ENCODE measurements around the gene KLHL22. TPM values are rescaled to one million over a fixed set of nuclear protein-coding genes. Genes with fewer than 3 reads are reported as not detected.
"Not testable (repeated sequence)": the region's sequence is repeated elsewhere in the genome, so short reads cannot be mapped to it uniquely, and the experiment has no call there.

KLHL22 gene
- total RNA-seq, 2 donors from 2014 or later, result 18.0 to 20.2 TPM

- DNase-seq (ENCODE audit: low spot score in 2 of 2) (no peak), ATAC-seq (no peak)
- no peaks in the 10 kb centered on the region for H3K36me3 Mint-ChIP-seq
- no peaks in the 10 kb centered on the region for H3K9me3 Mint-ChIP-seq
- H3K27ac Mint-ChIP-seq, result no peak overlapping the region
Measured at GRCh38 chr22:20400606-20401375, 94.8 kb downstream of the KLHL22 start.

- ATAC-seq (no peak), DNase-seq (ENCODE audit: low spot score in 2 of 2) (no peak)
- Mint-ChIP-seq H3K27ac (no peak overlapping the region), H3K9me3 (no peaks in the 10 kb centered on the region), H3K36me3 (no peaks in the 10 kb centered on the region)
Measured at GRCh38 chr22:20399866-20400605, 95.6 kb downstream of the KLHL22 start.

- Mint-ChIP-seq H3K36me3 (no peaks in the 10 kb centered on the region), H3K27ac (no peak overlapping the region), H3K9me3 (no peaks in the 10 kb centered on the region)
- DNase-seq (ENCODE audit: low spot score in 2 of 2) (no peak), ATAC-seq (no peak)
Measured at GRCh38 chr22:20398420-20398819, 97.2 kb downstream of the KLHL22 start.

GRCh38 chr22:20397498-20397897 lies 98.1 kb downstream of the KLHL22 start:
- H3K9me3 Mint-ChIP-seq, result no peaks in the 10 kb centered on the region
- H3K27ac Mint-ChIP-seq, result no peak overlapping the region
- DNase-seq (ENCODE audit: low spot score in 2 of 2), result no peak
- H3K36me3 Mint-ChIP-seq, result no peaks in the 10 kb centered on the region
- ATAC-seq, result no peak

- no peak overlapping the region for H3K27ac Mint-ChIP-seq
- peak in 1 of 2 donors; percentile 16 for DNase-seq (ENCODE audit: low spot score in 2 of 2)
- no peaks in the 10 kb centered on the region for H3K36me3 Mint-ChIP-seq
- ATAC-seq, result no peak
- no peaks in the 10 kb centered on the region for H3K9me3 Mint-ChIP-seq
Measured at GRCh38 chr22:20396639-20397038, 99.0 kb downstream of the KLHL22 start.

- Mint-ChIP-seq H3K9me3 (no peaks in the 10 kb centered on the region), H3K27ac (no peak overlapping the region), H3K36me3 (no peaks in the 10 kb centered on the region)
- DNase-seq (ENCODE audit: low spot score in 2 of 2) (no peak), ATAC-seq (no peak)
Measured at GRCh38 chr22:20395907-20396287, 99.7 kb downstream of the KLHL22 start.

- Mint-ChIP-seq H3K27ac (peak overlapping the region; percentile 78 to 87), H3K9me3 (no peaks in the 10 kb centered on the region), H3K36me3 (no peaks in the 10 kb centered on the region)
- ATAC-seq (no peak), DNase-seq (ENCODE audit: low spot score in 2 of 2) (peak in 1 of 2 donors; percentile 52)
Measured at GRCh38 chr22:20395181-20395906, 100.3 kb downstream of the KLHL22 start.

GRCh38 chr22:20393705-20394476 lies 101.7 kb downstream of the KLHL22 start, which contains the start of gene ZNF74:
Gene ZNF74, plus strand, starts transcription at chr22:20394151. Its CDS starts 478 bp downstream, at chr22:20394629.
- peak within 1 kb of the TSS; percentile 78 to 87 for H3K27ac Mint-ChIP-seq
- DNase-seq (ENCODE audit: low spot score in 2 of 2) (peak; percentile 80 to 85), ATAC-seq (peak; percentile 92 to 95)
- no peaks in the 10 kb centered on the region for H3K9me3 Mint-ChIP-seq
- H3K36me3 Mint-ChIP-seq, result peaks cover 0 to 4% of the 10 kb centered on the region in 2 donors

GRCh38 chr22:20392983-20393704 lies 102.5 kb downstream of the KLHL22 start:
- DNase-seq (ENCODE audit: low spot score in 2 of 2), result peak in 1 of 2 donors; percentile 50
- ATAC-seq, result peak in 1 of 2 donors; percentile 1
- H3K9me3 Mint-ChIP-seq, result no peaks in the 10 kb centered on the region
- H3K27ac Mint-ChIP-seq, result peak overlapping the region in 1 of 2 donors; percentile 87
- peaks cover 0 to 4% of the 10 kb centered on the region in 2 donors for H3K36me3 Mint-ChIP-seq

- ATAC-seq, H3K36me3 Mint-ChIP-seq, H3K27ac Mint-ChIP-seq, H3K9me3 Mint-ChIP-seq: not testable (repeated sequence)
- DNase-seq (ENCODE audit: low spot score in 2 of 2), result peak in 1 of 2 donors; percentile 53
Measured at GRCh38 chr22:20392365-20392881, 103.2 kb downstream of the KLHL22 start.

Other genes with a start within 250 kb of the KLHL22 start
- 1 to 10 TPM; 1.1 to 2.2 TPM for gene RTN4R, start 227.5 kb downstream of the KLHL22 start, total RNA-seq
- 10 to 100 TPM in 1 of 2 donors, 1 to 10 TPM in 1; 8.6 to 29.6 TPM for gene DGCR6L, start 175.7 kb downstream of the KLHL22 start, total RNA-seq
- gene ZNF74, start 101.6 kb downstream of the KLHL22 start, total RNA-seq, result 1 to 10 TPM; 6.4 to 9.2 TPM
- under 1 TPM; 0.23 to 0.91 TPM for gene SCARF2, start 58.0 kb downstream of the KLHL22 start, total RNA-seq
- 100 to 1,000 TPM in 1 of 2 donors, 10 to 100 TPM in 1; 88.9 to 137 TPM for gene MED15, start 11.8 kb upstream of the KLHL22 start, total RNA-seq